GM19240 (cell line): ENCODE measurements around the gene SZT2.
"Not testable (repeated sequence)": the region's sequence is repeated elsewhere in the genome, so short reads cannot be mapped to it uniquely, and the experiment has no call there.

Source experiments
- DNase-seq: peaks from one replicate; pipeline ENCODE4 v3.0.0; 2011; ENCODE audit warnings: low spot score; ENCODE audit not compliant: insufficient read length

SZT2 gene

GRCh38 chr1:43484367-43484766, 94.7 kb downstream of the SZT2 start:
- DNase-seq: no peak

GRCh38 chr1:43488165-43488564, 98.5 kb downstream of the SZT2 start:
- no peak for DNase-seq

GRCh38 chr1:43491061-43491460, 101.4 kb downstream of the SZT2 start:
- DNase-seq: no peak

- DNase-seq: no peak
Measured at GRCh38 chr1:43492826-43493225, 103.1 kb downstream of the SZT2 start.

- DNase-seq: no peak
Measured at GRCh38 chr1:43493661-43494450, 104.2 kb downstream of the SZT2 start.

- no peak for DNase-seq
Measured at GRCh38 chr1:43495204-43495603, 105.5 kb downstream of the SZT2 start.

- no peak for DNase-seq
Measured at GRCh38 chr1:43499898-43500297, 110.2 kb downstream of the SZT2 start.

GRCh38 chr1:43501806-43502205, 112.1 kb downstream of the SZT2 start:
- DNase-seq: not testable (repeated sequence)

- DNase-seq: no peak
Measured at GRCh38 chr1:43503534-43503933, 113.8 kb downstream of the SZT2 start.
